Neuron (in vitro differentiated cells): ENCODE results near the gene COPS9.

ENCODE experiments used
- H2AFZ ChIP-seq: one replicate; pipeline ENCODE4 v1.6.1; 2013; ENCODE audit warnings: low read depth, mild to moderate bottlenecking, inconsistent platforms, low read length, moderate library complexity
- H3K27me3 ChIP-seq: one replicate; pipeline ENCODE4 v1.6.1; 2013; ENCODE audit warnings: low read length; ENCODE audit not compliant: insufficient read depth
- H3K36me3 ChIP-seq: one replicate; pipeline ENCODE4 v1.6.1; 2013; ENCODE audit warnings: low read length; ENCODE audit not compliant: insufficient read depth
- H3K4me1 ChIP-seq: one replicate; pipeline ENCODE4 v1.6.1; 2013; ENCODE audit warnings: low read length; ENCODE audit not compliant: insufficient read depth
- H3K4me3 ChIP-seq: 2 replicates; pipeline ENCODE4 v1.5.1; 2013; ENCODE audit warnings: mild to moderate bottlenecking, low read length, moderate library complexity
- H3K9me3 ChIP-seq: one replicate; pipeline ENCODE4 v1.6.1; 2013; ENCODE audit warnings: low read length

COPS9 gene

GRCh38 chr2:240140920-240141319 lies 4.8 kb upstream of the COPS9 start:
- Histone ChIP-seq H3K4me3 (no peak overlapping the region), H3K9me3 (no peaks in the 10 kb centered on the region), H2AFZ (no peak overlapping the region), H3K36me3 (no peaks in the 10 kb centered on the region), H3K4me1 (peaks cover 8% of the 10 kb centered on the region), H3K27me3 (peaks cover 19% of the 10 kb centered on the region)

- Histone ChIP-seq H3K36me3 (no peaks in the 10 kb centered on the region), H2AFZ (no peak within 1 kb of the TSS), H3K4me3 (no peak within 1 kb of the TSS)
These were observed 4.4 kb upstream of the COPS9 start, which contains the start of gene OTOS for GRCh38 chr2:240140511-240140910. Gene OTOS, minus strand, starts transcription at chr2:240140658. Its CDS starts 332 bp downstream, at chr2:240140326.

GRCh38 chr2:240139666-240140393 lies 3.7 kb upstream of the COPS9 start:
- Histone ChIP-seq H3K9me3 (no peaks in the 10 kb centered on the region), H3K4me3 (no peak overlapping the region), H2AFZ (no peak overlapping the region), H3K36me3 (no peaks in the 10 kb centered on the region), H3K27me3 (peaks cover 19% of the 10 kb centered on the region), H3K4me1 (peaks cover 15% of the 10 kb centered on the region)

More at GRCh38 chr2:240140511-240140910, 4.4 kb upstream of the COPS9 start, which contains the start of gene OTOS:
- H3K27me3 ChIP-seq = peaks cover 19% of the 10 kb centered on the region
- peaks cover 9% of the 10 kb centered on the region for H3K4me1 ChIP-seq
- H3K9me3 ChIP-seq = no peaks in the 10 kb centered on the region

GRCh38 chr2:240139011-240139441 lies 2.9 kb upstream of the COPS9 start:
- Histone ChIP-seq H3K9me3 (no peaks in the 10 kb centered on the region), H3K27me3 (peaks cover 19% of the 10 kb centered on the region), H3K36me3 (no peaks in the 10 kb centered on the region), H3K4me3 (no peak overlapping the region), H2AFZ (no peak overlapping the region), H3K4me1 (peaks cover 21% of the 10 kb centered on the region)

- Histone ChIP-seq H3K4me1 (peaks cover 21% of the 10 kb centered on the region), H3K27me3 (peaks cover 19% of the 10 kb centered on the region), H3K36me3 (peaks cover 4% of the 10 kb centered on the region), H3K4me3 (no peak overlapping the region), H3K9me3 (no peaks in the 10 kb centered on the region), H2AFZ (no peak overlapping the region)
These were observed 2.3 kb upstream of the COPS9 start for GRCh38 chr2:240138254-240138984.

- Histone ChIP-seq H3K4me1 (peaks cover 21% of the 10 kb centered on the region), H3K9me3 (no peaks in the 10 kb centered on the region), H3K36me3 (peaks cover 11% of the 10 kb centered on the region), H3K4me3 (no peak overlapping the region), H3K27me3 (peaks cover 19% of the 10 kb centered on the region), H2AFZ (peak overlapping the region; percentile 22)
These were observed 1.6 kb upstream of the COPS9 start for GRCh38 chr2:240137596-240138253.

- no peaks in the 10 kb centered on the region for H3K9me3 ChIP-seq
- H2AFZ ChIP-seq = peak overlapping the region; percentile 69
- peaks cover 21% of the 10 kb centered on the region for H3K36me3 ChIP-seq
- H3K4me1 ChIP-seq = peaks cover 21% of the 10 kb centered on the region
- H3K27me3 ChIP-seq = peaks cover 12% of the 10 kb centered on the region
- peak overlapping the region; percentile 97 for H3K4me3 ChIP-seq
These were observed 677 bp upstream of the COPS9 start for GRCh38 chr2:240136671-240137292.

- Histone ChIP-seq H3K36me3 (peaks cover 31% of the 10 kb centered on the region), H2AFZ (peak overlapping the region; percentile 69), H3K9me3 (no peaks in the 10 kb centered on the region)
These were observed 446 bp downstream of the COPS9 start for GRCh38 chr2:240135706-240136012.

GRCh38 chr2:240134956-240135520 lies 1.1 kb downstream of the COPS9 start:
- Histone ChIP-seq H3K36me3 (peaks cover 37% of the 10 kb centered on the region), H3K4me3 (peak overlapping the region; percentile 97), H2AFZ (no peak overlapping the region), H3K9me3 (no peaks in the 10 kb centered on the region), H3K27me3 (peaks cover 5% of the 10 kb centered on the region), H3K4me1 (peaks cover 21% of the 10 kb centered on the region)

More at GRCh38 chr2:240135706-240136012, 446 bp downstream of the COPS9 start:
- Histone ChIP-seq H3K4me1 (peaks cover 21% of the 10 kb centered on the region), H3K4me3 (peak overlapping the region; percentile 97), H3K27me3 (peaks cover 10% of the 10 kb centered on the region)

- Histone ChIP-seq H3K27me3 (peaks cover 4% of the 10 kb centered on the region), H3K36me3 (peaks cover 42% of the 10 kb centered on the region), H3K4me1 (peaks cover 16% of the 10 kb centered on the region), H3K9me3 (no peaks in the 10 kb centered on the region), H2AFZ (no peak overlapping the region), H3K4me3 (peak overlapping the region; percentile 97)
These were observed 1.6 kb downstream of the COPS9 start for GRCh38 chr2:240134466-240134865.

GRCh38 chr2:240133401-240133800 lies 2.7 kb downstream of the COPS9 start:
- Histone ChIP-seq H3K4me3 (no peak overlapping the region), H3K27me3 (no peaks in the 10 kb centered on the region), H3K36me3 (peaks cover 53% of the 10 kb centered on the region), H3K9me3 (no peaks in the 10 kb centered on the region), H3K4me1 (peaks cover 13% of the 10 kb centered on the region), H2AFZ (no peak overlapping the region)

GRCh38 chr2:240132651-240132980 lies 3.5 kb downstream of the COPS9 start:
- no peak overlapping the region for H3K4me3 ChIP-seq
- no peak overlapping the region for H2AFZ ChIP-seq
- H3K4me1 ChIP-seq = peaks cover 13% of the 10 kb centered on the region
- no peaks in the 10 kb centered on the region for H3K27me3 ChIP-seq
- peaks cover 58% of the 10 kb centered on the region for H3K36me3 ChIP-seq
- H3K9me3 ChIP-seq = no peaks in the 10 kb centered on the region
